Breast epithelium (tissue), 3 donors: ENCODE measurements around the gene GNAI1.

Experiments
- CTCF ChIP-seq, 3 donors: fragments of 450-650 bp; IDR thresholded peaks; one replicate each; pipeline ENCODE4 v1.5.1; 2016 to 2017; ENCODE audit warnings: antibody characterized with exemption in 3 of 3, mild to moderate bottlenecking in 3 of 3, moderate library complexity in 3 of 3
- POLR2A ChIP-seq: fragments of 450-650 bp; IDR thresholded peaks from one replicate; pipeline ENCODE4 v1.6.1; 2016; ENCODE audit warnings: antibody characterized with exemption, mild to moderate bottlenecking, moderate library complexity
- POLR2AphosphoS5 ChIP-seq, 3 donors: sonication (generic); formaldehyde crosslinking; IDR thresholded peaks; one replicate each; pipeline ENCODE4 v1.6.1; 2017; ENCODE audit warnings: antibody characterized with exemption in 3 of 3

- TF ChIP-seq POLR2A (no peak), CTCF (IDR thresholded peaks at IDR 0.05) (no peak), POLR2AphosphoS5 (IDR thresholded peaks at IDR 0.05) (no peak)
Measured at GRCh38 chr7:80225361-80225760, 90.7 kb downstream of the GNAI1 start.
